Transverse colon (tissue), 3 donors: ENCODE measurements around the gene DNAL4.

Experiments used
- CTCF ChIP-seq, 5 experiments: fragments of 200-600 bp in 3 of 5; fragments of 450-650 bp in 2 of 5; sonication (generic) in 3 of 5; IDR thresholded peaks; 1 replicate in 2 of 5; 2 replicates in 3 of 5; pipeline ENCODE4 v1.5.1; 2016 to 2017; ENCODE audit warnings: antibody characterized with exemption in 5 of 5, inconsistent platforms in 3 of 5, mild to moderate bottlenecking in 2 of 5, moderate library complexity in 1 of 5
- EP300 ChIP-seq: sonication (generic); formaldehyde crosslinking; IDR thresholded peaks from one replicate; pipeline ENCODE4 v1.6.1; 2017; ENCODE audit warnings: antibody characterized with exemption, low read depth
- POLR2A ChIP-seq: fragments of 450-650 bp; IDR thresholded peaks from one replicate; pipeline ENCODE4 v1.6.1; 2016; ENCODE audit warnings: antibody characterized with exemption, mild to moderate bottlenecking, moderate library complexity

GRCh38 chr22:38751422-38752346 is 42.3 kb downstream of the DNAL4 start:
- no peak for TF ChIP-seq POLR2A
- no peak for TF ChIP-seq EP300
- TF ChIP-seq CTCF (IDR thresholded peaks at IDR 0.05): no peak
